Suprapubic skin (tissue), 4 donors: ENCODE data around the gene WNT9A. TPM values are rescaled to one million over a fixed set of nuclear protein-coding genes. Genes with fewer than 3 reads are reported as not detected.
A peak's percentile ranks its signal among the peaks of the same experiment; 100 is the strongest.

Experiments
- DNase-seq, 2 donors: peaks; one replicate each; pipeline ENCODE4 v3.0.0-alpha.2; 2019; ENCODE audit warnings: low spot score in 2 of 2
- H3K27ac ChIP-seq: fragments of 200-600 bp; sonication (generic); one replicate; pipeline ENCODE4 v1.5.1; 2019
- H3K27me3 ChIP-seq: fragments of 200-600 bp; sonication (generic); one replicate; pipeline ENCODE4 v1.5.1; 2019
- H3K36me3 ChIP-seq: fragments of 200-600 bp; sonication (generic); one replicate; pipeline ENCODE4 v1.5.1; 2019
- H3K4me1 ChIP-seq: fragments of 200-600 bp; sonication (generic); one replicate; pipeline ENCODE4 v1.5.1; 2019
- H3K4me3 ChIP-seq: fragments of 200-600 bp; sonication (generic); one replicate; pipeline ENCODE4 v1.5.1; 2019; ENCODE audit warnings: mild to moderate bottlenecking
- H3K9me3 ChIP-seq: fragments of 200-600 bp; sonication (generic); one replicate; pipeline ENCODE4 v1.5.1; 2019
- CTCF ChIP-seq, 2 donors: fragments of 200-600 bp in 1 of 2; fragments of 450-650 bp in 1 of 2; sonication (generic) in 1 of 2; IDR thresholded peaks; one replicate each; pipeline ENCODE4 v1.5.1; 2016 to 2019; ENCODE audit warnings: antibody characterized with exemption in 2 of 2, mild to moderate bottlenecking in 1 of 2, moderate library complexity in 1 of 2
- EP300 ChIP-seq: sonication (generic); formaldehyde crosslinking; IDR thresholded peaks from one replicate; pipeline ENCODE4 v1.6.1; 2017; ENCODE audit warnings: antibody characterized with exemption
- POLR2A ChIP-seq, 2 donors: fragments of 450-650 bp; IDR thresholded peaks; one replicate each; pipeline ENCODE4 v1.6.1; 2017; ENCODE audit warnings: antibody characterized with exemption in 2 of 2, mild to moderate bottlenecking in 2 of 2, moderate library complexity in 2 of 2
- POLR2AphosphoS5 ChIP-seq, 3 donors: sonication (generic); formaldehyde crosslinking; IDR thresholded peaks; one replicate each; pipeline ENCODE4 v1.6.1; 2017; ENCODE audit warnings: antibody characterized with exemption in 3 of 3
- WGBS: methylation state at CpG from one replicate; pipeline ENCODE4 v1.1.5; 2018; 5-methylcytosine and 5-hydroxymethylcytosine counted together
- total RNA-seq, 4 donors: library from RNA; depleted of rRNA; stranded (reverse); fragments of >200 nt; gene quantifications; one replicate each; pipeline ENCODE4 v1.1.0, GENCODE V29; 2016

WNT9A gene
- total RNA-seq, 4 donors from 2014 or later: 0.85 to 2.6 (median 1.1) TPM

GRCh38 chr1:227889047-227889862, 58.5 kb downstream of the WNT9A start:
- no peaks in the 10 kb centered on the region for H3K9me3 ChIP-seq
- H3K4me1 ChIP-seq: peaks cover 28% of the 10 kb centered on the region
- H3K36me3 ChIP-seq: no peaks in the 10 kb centered on the region
- DNase-seq: no peak
- 72% methylated on average over 7 of the region's 14 CpGs for WGBS
- no peak overlapping the region for H3K27ac ChIP-seq
- TF ChIP-seq EP300 (no peak), CTCF (IDR thresholded peaks at IDR 0.05) (no peak), POLR2AphosphoS5 (IDR thresholded peaks at IDR 0.05) (no peak), POLR2A (IDR thresholded peaks at IDR 0.05) (no peak)
- no peak overlapping the region for H3K4me3 ChIP-seq
- no peaks in the 10 kb centered on the region for H3K27me3 ChIP-seq

GRCh38 chr1:227888404-227889046, 59.2 kb downstream of the WNT9A start:
- Histone ChIP-seq H3K27ac (no peak overlapping the region), H3K4me3 (no peak overlapping the region), H3K27me3 (no peaks in the 10 kb centered on the region), H3K9me3 (no peaks in the 10 kb centered on the region), H3K4me1 (peaks cover 28% of the 10 kb centered on the region), H3K36me3 (no peaks in the 10 kb centered on the region)
- no peak for DNase-seq
- TF ChIP-seq POLR2A (IDR thresholded peaks at IDR 0.05) (no peak), CTCF (IDR thresholded peaks at IDR 0.05) (no peak), POLR2AphosphoS5 (IDR thresholded peaks at IDR 0.05) (no peak), EP300 (no peak)
- no CpG with 5 or more reads among the region's 8 CpGs for WGBS

GRCh38 chr1:227887697-227888403, 59.9 kb downstream of the WNT9A start:
- H3K36me3 ChIP-seq: no peaks in the 10 kb centered on the region
- no peaks in the 10 kb centered on the region for H3K9me3 ChIP-seq
- peaks cover 28% of the 10 kb centered on the region for H3K4me1 ChIP-seq
- WGBS: 37% methylated on average over 26 of the region's 40 CpGs
- no peaks in the 10 kb centered on the region for H3K27me3 ChIP-seq
- TF ChIP-seq CTCF (IDR thresholded peaks at IDR 0.05) (no peak), POLR2AphosphoS5 (IDR thresholded peaks at IDR 0.05) (no peak), POLR2A (IDR thresholded peaks at IDR 0.05) (no peak), EP300 (no peak)
- peak overlapping the region; percentile 50 for H3K4me3 ChIP-seq
- DNase-seq: peak; percentile 74 to 84
- H3K27ac ChIP-seq: peak overlapping the region; percentile 82

- Histone ChIP-seq H3K4me3 (peak overlapping the region; percentile 50), H3K36me3 (no peaks in the 10 kb centered on the region), H3K4me1 (peaks cover 28% of the 10 kb centered on the region), H3K27me3 (no peaks in the 10 kb centered on the region), H3K9me3 (no peaks in the 10 kb centered on the region), H3K27ac (peak overlapping the region; percentile 82)
- no peak for TF ChIP-seq CTCF (IDR thresholded peaks at IDR 0.05)
- TF ChIP-seq EP300: no peak
- TF ChIP-seq POLR2A (IDR thresholded peaks at IDR 0.05): no peak
- TF ChIP-seq POLR2AphosphoS5 (IDR thresholded peaks at IDR 0.05): no peak
- WGBS: 6% methylated on average over 6 of the region's 30 CpGs
- peak; percentile 81 to 84 for DNase-seq
Measured at GRCh38 chr1:227886993-227887696, 60.6 kb downstream of the WNT9A start.
